ENCODE data around the gene SLC35A4. TPM values are rescaled to one million over a fixed set of nuclear protein-coding genes. Genes with fewer than 3 reads are reported as not detected.

The SLC35A4 gene
- total and polyA plus RNA-seq, 2 donors (not counting 1 experiment from before 2014, with no cell fraction given) = 48.6 to 57.8 TPM

DNA sequence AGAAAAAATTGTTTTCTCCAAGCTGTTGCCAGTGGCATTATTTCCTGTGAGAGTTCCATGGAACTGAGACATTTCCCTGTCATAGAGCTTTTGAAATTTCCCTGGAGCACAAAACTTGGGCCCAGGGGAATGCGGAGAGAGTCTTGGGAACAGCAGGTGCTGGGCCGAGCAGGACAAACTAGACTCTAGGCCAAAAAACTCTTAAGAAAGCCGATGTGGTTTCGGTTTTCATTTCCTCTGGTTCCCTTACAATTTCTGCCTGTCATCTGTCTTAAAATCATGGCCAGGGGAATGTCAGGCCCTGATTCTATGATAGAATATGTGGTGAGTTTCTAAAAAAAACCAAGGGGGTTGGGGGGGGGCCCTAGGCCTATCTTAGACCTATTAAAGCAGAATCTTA, 4.6 kb downstream of the SLC35A4 start:
- H3K4me1 ChIP-seq (ENCODE audit: control insufficient read depth in 2 of 2, insufficient read depth in 2 of 2, low read length in 2 of 2) = peaks cover 25 to 36% of the 10 kb centered on the region in 2 donors
- CTCF ChIA-PET = no interaction called here
- intact Hi-C loops (cut with micrococcal nuclease) = loop anchor here (10.0 kb wide), 2 partner anchors 264 to 756 kb away; partner anchors contain the start of genes PFDN1 and TAF7
- H3K9ac ChIP-seq (ENCODE audit: low read length) = peak overlapping the region; percentile 50
- no peaks in the 10 kb centered on the region for H4K20me1 ChIP-seq (ENCODE audit: control insufficient read depth, insufficient read depth, low read length, poor library complexity, severe bottlenecking)
- H2AFZ ChIP-seq (ENCODE audit: insufficient read depth, low read depth, low read length, poor library complexity, severe bottlenecking) = peak overlapping the region; percentile 66
- H3K27ac Mint-ChIP-seq = peak overlapping the region; percentile 91
- DNase-seq (peak; percentile 56), ATAC-seq (ENCODE audit: low read depth) (no peak)
- no peaks in the 10 kb centered on the region for H3K9me3 ChIP-seq (ENCODE audit: control extremely low read depth in 1 of 3, control insufficient read depth in 2 of 3, insufficient read depth in 1 of 3, low read length in 2 of 3)
- H3K27ac ChIP-seq (ENCODE audit: low read length in 2 of 2) = peak overlapping the region; percentile 52 to 80
- H3K27me3 Mint-ChIP-seq = no peaks in the 10 kb centered on the region
- H3K79me2 ChIP-seq (ENCODE audit: control insufficient read depth, insufficient read depth, low read length) = peaks cover 18% of the 10 kb centered on the region
- WGBS (ENCODE audit: insufficient coverage) = 19% methylated on average over 3 of the region's 4 CpGs
- no peaks in the 10 kb centered on the region for H3K27me3 ChIP-seq (replicated peaks in 1 of 4; ENCODE audit: control extremely low read depth in 1 of 4, control insufficient read depth in 3 of 4, insufficient read depth in 4 of 4, low read length in 3 of 4)
- H3K4me2 ChIP-seq (replicated peaks; ENCODE audit: low read depth, low read length, poor library complexity, severe bottlenecking) = peak overlapping the region; percentile 62
- POLR2A ChIA-PET = interaction anchor here (0.7 to 1.2 kb wide), 2 partner anchors 9 to 111 kb away, joined by 3 to 4 read pairs; no protein-coding TSS in a partner anchor
- H3K4me3 ChIP-seq (ENCODE audit: control extremely low read depth in 1 of 5, extremely low read depth in 1 of 5, insufficient read depth in 1 of 5, low read depth in 2 of 5, low read length in 4 of 5) = peak overlapping the region in 1 of 5 experiments; percentile 17
- H3K36me3 ChIP-seq (replicated peaks in 1 of 2; ENCODE audit: control extremely low read depth in 1 of 2, control insufficient read depth in 1 of 2, extremely low read depth in 1 of 2, insufficient read depth in 2 of 2, low read length in 1 of 2) = peaks cover 0 to 21% of the 10 kb centered on the region in 2 experiments
- no peaks in the 10 kb centered on the region for H3K9me3 Mint-ChIP-seq (ENCODE audit: insufficient read depth)
- peak overlapping the region; percentile 71 for H3K4me3 Mint-ChIP-seq
- peaks cover 45% of the 10 kb centered on the region for H3K4me1 Mint-ChIP-seq
- TF ChIP-seq, protein P1, sequence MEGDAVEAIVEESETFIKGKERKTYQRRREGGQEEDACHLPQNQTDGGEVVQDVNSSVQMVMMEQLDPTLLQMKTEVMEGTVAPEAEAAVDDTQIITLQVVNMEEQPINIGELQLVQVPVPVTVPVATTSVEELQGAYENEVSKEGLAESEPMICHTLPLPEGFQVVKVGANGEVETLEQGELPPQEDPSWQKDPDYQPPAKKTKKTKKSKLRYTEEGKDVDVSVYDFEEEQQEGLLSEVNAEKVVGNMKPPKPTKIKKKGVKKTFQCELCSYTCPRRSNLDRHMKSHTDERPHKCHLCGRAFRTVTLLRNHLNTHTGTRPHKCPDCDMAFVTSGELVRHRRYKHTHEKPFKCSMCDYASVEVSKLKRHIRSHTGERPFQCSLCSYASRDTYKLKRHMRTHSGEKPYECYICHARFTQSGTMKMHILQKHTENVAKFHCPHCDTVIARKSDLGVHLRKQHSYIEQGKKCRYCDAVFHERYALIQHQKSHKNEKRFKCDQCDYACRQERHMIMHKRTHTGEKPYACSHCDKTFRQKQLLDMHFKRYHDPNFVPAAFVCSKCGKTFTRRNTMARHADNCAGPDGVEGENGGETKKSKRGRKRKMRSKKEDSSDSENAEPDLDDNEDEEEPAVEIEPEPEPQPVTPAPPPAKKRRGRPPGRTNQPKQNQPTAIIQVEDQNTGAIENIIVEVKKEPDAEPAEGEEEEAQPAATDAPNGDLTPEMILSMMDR (IDR thresholded peaks at IDR 0.05) = no peak
- no peak for TF ChIP-seq EZH2 (IDR thresholded peaks at IDR 0.05; ENCODE audit: borderline replicate concordance, insufficient read depth, low read depth, low read length, poor library complexity, severe bottlenecking)

DNA sequence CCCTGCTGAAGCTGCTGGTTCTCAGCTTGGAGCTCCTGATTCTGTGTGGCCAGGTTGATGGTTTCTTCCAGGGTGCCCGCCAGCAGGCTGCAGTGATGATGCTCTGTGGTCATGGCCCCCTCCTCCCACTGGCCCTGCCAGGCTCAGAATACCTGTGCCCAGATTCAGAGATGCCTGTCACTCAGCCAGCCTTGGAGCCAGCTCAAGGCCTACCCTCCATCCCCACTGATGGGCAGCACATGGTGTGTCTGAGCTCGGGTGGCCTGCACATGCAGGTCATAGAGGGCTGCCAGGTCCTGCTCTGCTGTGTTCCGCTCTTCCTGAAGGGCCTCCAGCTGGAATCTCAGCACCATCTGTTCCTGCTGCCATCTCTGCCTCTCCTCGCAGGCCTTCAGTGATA, 5.4 kb downstream of the SLC35A4 start:
- Histone ChIP-seq H3K27me3 (replicated peaks in 1 of 4; ENCODE audit: control extremely low read depth in 1 of 4, control insufficient read depth in 3 of 4, insufficient read depth in 4 of 4, low read length in 3 of 4) (no peaks in the 10 kb centered on the region), H3K9ac (ENCODE audit: low read length) (no peak overlapping the region), H3K36me3 (replicated peaks in 1 of 2; ENCODE audit: control extremely low read depth in 1 of 2, control insufficient read depth in 1 of 2, extremely low read depth in 1 of 2, insufficient read depth in 2 of 2, low read length in 1 of 2) (peaks cover 0 to 21% of the 10 kb centered on the region in 2 experiments), H3K4me3 (ENCODE audit: control extremely low read depth in 1 of 5, extremely low read depth in 1 of 5, insufficient read depth in 1 of 5, low read depth in 2 of 5, low read length in 4 of 5) (no peak overlapping the region), H3K79me2 (ENCODE audit: control insufficient read depth, insufficient read depth, low read length) (peaks cover 14% of the 10 kb centered on the region), H4K20me1 (ENCODE audit: control insufficient read depth, insufficient read depth, low read length, poor library complexity, severe bottlenecking) (no peaks in the 10 kb centered on the region), H3K4me1 (ENCODE audit: control insufficient read depth in 2 of 2, insufficient read depth in 2 of 2, low read length in 2 of 2) (peaks cover 23 to 33% of the 10 kb centered on the region in 2 donors), H3K4me2 (replicated peaks; ENCODE audit: low read depth, low read length, poor library complexity, severe bottlenecking) (peak overlapping the region; percentile 62), H3K27ac (ENCODE audit: low read length in 2 of 2) (peak overlapping the region; percentile 52 to 80), H3K9me3 (ENCODE audit: control extremely low read depth in 1 of 3, control insufficient read depth in 2 of 3, insufficient read depth in 1 of 3, low read length in 2 of 3) (no peaks in the 10 kb centered on the region), H2AFZ (ENCODE audit: insufficient read depth, low read depth, low read length, poor library complexity, severe bottlenecking) (peak overlapping the region; percentile 66)
- no peaks in the 10 kb centered on the region for H3K27me3 Mint-ChIP-seq
- peaks cover 37% of the 10 kb centered on the region for H3K4me1 Mint-ChIP-seq
- H3K4me3 Mint-ChIP-seq = no peak overlapping the region
- DNase-seq = no peak
- H3K27ac Mint-ChIP-seq = peak overlapping the region; percentile 66
- WGBS (ENCODE audit: insufficient coverage) = 98% methylated on average over 4 of the region's 4 CpGs
- CTCF ChIA-PET = interaction anchor here (1.2 kb wide), 1 partner anchor 150 kb away, joined by 5 read pairs; no protein-coding TSS in a partner anchor
- POLR2A ChIA-PET = no interaction called here
- TF ChIP-seq, protein P1 (IDR thresholded peaks at IDR 0.05) = no peak
- ATAC-seq (ENCODE audit: low read depth) = no peak
- intact Hi-C loops (cut with micrococcal nuclease) = no loop called here
- H3K9me3 Mint-ChIP-seq (ENCODE audit: insufficient read depth) = no peaks in the 10 kb centered on the region

All from B cell (primary cell).